WTC11 (cell line): ENCODE results near the gene UNC13D. TPM values are rescaled to one million over a fixed set of nuclear protein-coding genes. Genes with fewer than 3 reads are reported as not detected.
A peak's percentile ranks its signal among the peaks of the same experiment; 100 is the strongest.

Experiments used
- CREB1 ChIP-seq: sonication (generic); formaldehyde crosslinking; IDR thresholded peaks from 2 replicates; pipeline ENCODE4 v1.8.0; 2023; ENCODE audit warnings: mild to moderate bottlenecking, missing genetic modification reagents
- ELF4 ChIP-seq: sonication (generic); formaldehyde crosslinking; IDR thresholded peaks from 2 replicates; pipeline ENCODE4 v1.8.1; 2022; ENCODE audit warnings: low read depth, mild to moderate bottlenecking, moderate library complexity, missing genetic modification reagents
- ERG ChIP-seq: fragments of 250-450 bp; sonication (Bioruptor Pico); IDR thresholded peaks from 2 replicates; pipeline ENCODE4 v1.8.0; 2021; ENCODE audit warnings: mild to moderate bottlenecking
- GABPB1 ChIP-seq: sonication (generic); formaldehyde crosslinking; IDR thresholded peaks from 2 replicates; pipeline ENCODE4 v1.8.1; 2023; ENCODE audit warnings: mild to moderate bottlenecking, missing genetic modification reagents
- GTF2I ChIP-seq: fragments of 250-450 bp; sonication (Bioruptor Pico); conservative IDR thresholded peaks from 2 replicates; pipeline ENCODE4 v1.4.0; 2021; ENCODE audit warnings: mild to moderate bottlenecking
- KAT7 ChIP-seq: sonication (generic); formaldehyde crosslinking; IDR thresholded peaks from 2 replicates; pipeline ENCODE4 v1.8.1; 2023; ENCODE audit warnings: missing genetic modification reagents, mild to moderate bottlenecking, borderline replicate concordance
- NFYB ChIP-seq: sonication (generic); formaldehyde crosslinking; conservative IDR thresholded peaks from 2 replicates; pipeline ENCODE4 v1.8.0; 2022; ENCODE audit warnings: low read depth, missing genetic modification reagents
- NR2C2 ChIP-seq: sonication (generic); formaldehyde crosslinking; IDR thresholded peaks from 2 replicates; pipeline ENCODE4 v1.8.0; 2022; ENCODE audit warnings: mild to moderate bottlenecking, missing genetic modification reagents
- NR3C1 ChIP-seq: sonication (generic); formaldehyde crosslinking; conservative IDR thresholded peaks from 2 replicates; pipeline ENCODE4 v1.8.1; 2023; ENCODE audit warnings: low read depth, mild to moderate bottlenecking, missing genetic modification reagents
- SP1 ChIP-seq: sonication (generic); formaldehyde crosslinking; conservative IDR thresholded peaks from 2 replicates; pipeline ENCODE4 v1.8.1; 2022; ENCODE audit warnings: missing genetic modification reagents
- USF2 ChIP-seq: sonication (generic); formaldehyde crosslinking; IDR thresholded peaks from 2 replicates; pipeline ENCODE4 v1.8.1; 2023; ENCODE audit warnings: mild to moderate bottlenecking, missing genetic modification reagents, moderate library complexity
- ZBTB43 ChIP-seq: sonication (generic); formaldehyde crosslinking; IDR thresholded peaks from 2 replicates; pipeline ENCODE4 v1.8.1; 2023; ENCODE audit warnings: mild to moderate bottlenecking, missing genetic modification reagents
- ZNF263 ChIP-seq: sonication (generic); formaldehyde crosslinking; IDR thresholded peaks from 2 replicates; pipeline ENCODE4 v1.8.1; 2022; ENCODE audit warnings: low read depth, mild to moderate bottlenecking, moderate library complexity, missing genetic modification reagents
- ZNF317 ChIP-seq: sonication (generic); formaldehyde crosslinking; IDR thresholded peaks from 2 replicates; pipeline ENCODE4 v1.8.1; 2023; ENCODE audit warnings: low read depth, mild to moderate bottlenecking, moderate library complexity, missing genetic modification reagents, borderline replicate concordance
- total RNA-seq: library from RNA; stranded (reverse); gene quantifications from 3 replicates; pipeline ENCODE4 v1.2.3, GENCODE V29; 2021
- TF ChIP-seq, protein P1 (sequence below): sonication (generic); formaldehyde crosslinking; conservative IDR thresholded peaks from 2 replicates; pipeline ENCODE4 v1.8.1; 2023; ENCODE audit warnings: mild to moderate bottlenecking, low read depth, missing genetic modification reagents, moderate library complexity
- TF ChIP-seq, protein P2 (sequence below): sonication (generic); formaldehyde crosslinking; IDR thresholded peaks from 2 replicates; pipeline ENCODE4 v1.8.0; 2022; ENCODE audit warnings: mild to moderate bottlenecking, missing genetic modification reagents
- TF ChIP-seq, protein P3 (sequence below): sonication (generic); formaldehyde crosslinking; IDR thresholded peaks from 2 replicates; pipeline ENCODE4 v1.8.0; 2022; ENCODE audit warnings: mild to moderate bottlenecking, missing genetic modification reagents
- TF ChIP-seq, protein P4 (sequence below): sonication (generic); formaldehyde crosslinking; IDR thresholded peaks from 2 replicates; pipeline ENCODE4 v1.8.1; 2023; ENCODE audit warnings: mild to moderate bottlenecking, missing genetic modification reagents, borderline replicate concordance
- TF ChIP-seq, protein P5 (sequence below): sonication (generic); formaldehyde crosslinking; IDR thresholded peaks from 2 replicates; pipeline ENCODE4 v1.8.0; 2023; ENCODE audit warnings: mild to moderate bottlenecking, missing genetic modification reagents
- TF ChIP-seq, protein P6 (sequence below): fragments of 250-450 bp; sonication (Bioruptor Pico); IDR thresholded peaks from 2 replicates; pipeline ENCODE4 v2.1.2; 2022; ENCODE audit warnings: mild to moderate bottlenecking, moderate library complexity

Gene UNC13D
- total RNA-seq, 1 experiment from 2014 or later: 13.1 TPM

DNA sequence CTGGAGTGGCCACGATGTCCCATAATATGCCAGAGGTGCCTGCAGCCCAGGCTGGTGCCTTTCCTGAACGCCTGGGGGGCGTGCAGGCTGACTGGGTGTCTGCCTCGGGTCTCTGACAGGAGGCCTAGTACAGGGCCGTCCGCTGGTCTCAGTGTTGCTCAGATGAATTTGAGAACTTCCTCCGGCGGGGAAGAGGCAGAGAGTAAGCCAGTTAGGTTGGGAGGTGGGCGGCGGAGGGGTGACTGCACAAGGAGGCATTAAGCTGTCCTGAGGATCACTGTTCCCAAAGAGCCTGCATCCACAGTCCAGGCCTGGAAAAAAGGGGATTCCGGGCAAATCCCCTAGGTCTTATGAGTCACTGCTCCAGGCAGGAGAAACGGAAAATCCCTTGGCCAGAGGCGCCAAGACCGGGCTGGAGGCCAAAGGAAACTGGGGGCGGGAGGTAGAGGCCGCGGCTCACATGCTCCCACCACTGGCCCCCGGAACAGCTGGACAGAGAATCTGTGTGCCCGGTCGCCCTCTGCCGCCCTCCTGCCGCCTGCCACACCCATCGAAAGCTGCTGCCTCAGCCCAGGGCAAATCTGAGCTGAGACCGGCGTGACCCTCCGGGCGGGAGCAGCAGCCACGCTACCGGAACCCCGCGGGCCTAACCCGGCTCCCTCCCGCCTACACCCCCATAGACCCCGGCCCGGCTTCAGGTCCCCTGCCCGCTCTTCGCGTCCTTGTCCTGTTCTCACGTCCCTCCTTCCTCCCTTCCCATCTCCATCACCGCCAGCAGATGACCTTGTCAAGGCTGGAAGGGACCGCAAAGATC, 32.9 kb upstream of the UNC13D start (continued):
- TF ChIP-seq, protein P1, sequence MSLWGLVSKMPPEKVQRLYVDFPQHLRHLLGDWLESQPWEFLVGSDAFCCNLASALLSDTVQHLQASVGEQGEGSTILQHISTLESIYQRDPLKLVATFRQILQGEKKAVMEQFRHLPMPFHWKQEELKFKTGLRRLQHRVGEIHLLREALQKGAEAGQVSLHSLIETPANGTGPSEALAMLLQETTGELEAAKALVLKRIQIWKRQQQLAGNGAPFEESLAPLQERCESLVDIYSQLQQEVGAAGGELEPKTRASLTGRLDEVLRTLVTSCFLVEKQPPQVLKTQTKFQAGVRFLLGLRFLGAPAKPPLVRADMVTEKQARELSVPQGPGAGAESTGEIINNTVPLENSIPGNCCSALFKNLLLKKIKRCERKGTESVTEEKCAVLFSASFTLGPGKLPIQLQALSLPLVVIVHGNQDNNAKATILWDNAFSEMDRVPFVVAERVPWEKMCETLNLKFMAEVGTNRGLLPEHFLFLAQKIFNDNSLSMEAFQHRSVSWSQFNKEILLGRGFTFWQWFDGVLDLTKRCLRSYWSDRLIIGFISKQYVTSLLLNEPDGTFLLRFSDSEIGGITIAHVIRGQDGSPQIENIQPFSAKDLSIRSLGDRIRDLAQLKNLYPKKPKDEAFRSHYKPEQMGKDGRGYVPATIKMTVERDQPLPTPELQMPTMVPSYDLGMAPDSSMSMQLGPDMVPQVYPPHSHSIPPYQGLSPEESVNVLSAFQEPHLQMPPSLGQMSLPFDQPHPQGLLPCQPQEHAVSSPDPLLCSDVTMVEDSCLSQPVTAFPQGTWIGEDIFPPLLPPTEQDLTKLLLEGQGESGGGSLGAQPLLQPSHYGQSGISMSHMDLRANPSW (CRISPR knock-in tag): no peak
- TF ChIP-seq USF2 (CRISPR knock-in tag): no peak
- no peak for TF ChIP-seq GTF2I (CRISPR knock-in tag)
- TF ChIP-seq, protein P2, sequence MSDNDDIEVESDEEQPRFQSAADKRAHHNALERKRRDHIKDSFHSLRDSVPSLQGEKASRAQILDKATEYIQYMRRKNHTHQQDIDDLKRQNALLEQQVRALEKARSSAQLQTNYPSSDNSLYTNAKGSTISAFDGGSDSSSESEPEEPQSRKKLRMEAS (CRISPR knock-in tag): no peak
- TF ChIP-seq, protein P3, sequence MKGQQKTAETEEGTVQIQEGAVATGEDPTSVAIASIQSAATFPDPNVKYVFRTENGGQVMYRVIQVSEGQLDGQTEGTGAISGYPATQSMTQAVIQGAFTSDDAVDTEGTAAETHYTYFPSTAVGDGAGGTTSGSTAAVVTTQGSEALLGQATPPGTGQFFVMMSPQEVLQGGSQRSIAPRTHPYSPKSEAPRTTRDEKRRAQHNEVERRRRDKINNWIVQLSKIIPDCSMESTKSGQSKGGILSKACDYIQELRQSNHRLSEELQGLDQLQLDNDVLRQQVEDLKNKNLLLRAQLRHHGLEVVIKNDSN (CRISPR knock-in tag): no peak
- 0 out of 2 replicates have a peak, but pooled peaks have one; percentile 13 for TF ChIP-seq CREB1 (CRISPR knock-in tag)
- TF ChIP-seq NR2C2 (CRISPR knock-in tag): 0 out of 2 replicates have a peak, but pooled peaks have one; percentile 22
- TF ChIP-seq, protein P4, sequence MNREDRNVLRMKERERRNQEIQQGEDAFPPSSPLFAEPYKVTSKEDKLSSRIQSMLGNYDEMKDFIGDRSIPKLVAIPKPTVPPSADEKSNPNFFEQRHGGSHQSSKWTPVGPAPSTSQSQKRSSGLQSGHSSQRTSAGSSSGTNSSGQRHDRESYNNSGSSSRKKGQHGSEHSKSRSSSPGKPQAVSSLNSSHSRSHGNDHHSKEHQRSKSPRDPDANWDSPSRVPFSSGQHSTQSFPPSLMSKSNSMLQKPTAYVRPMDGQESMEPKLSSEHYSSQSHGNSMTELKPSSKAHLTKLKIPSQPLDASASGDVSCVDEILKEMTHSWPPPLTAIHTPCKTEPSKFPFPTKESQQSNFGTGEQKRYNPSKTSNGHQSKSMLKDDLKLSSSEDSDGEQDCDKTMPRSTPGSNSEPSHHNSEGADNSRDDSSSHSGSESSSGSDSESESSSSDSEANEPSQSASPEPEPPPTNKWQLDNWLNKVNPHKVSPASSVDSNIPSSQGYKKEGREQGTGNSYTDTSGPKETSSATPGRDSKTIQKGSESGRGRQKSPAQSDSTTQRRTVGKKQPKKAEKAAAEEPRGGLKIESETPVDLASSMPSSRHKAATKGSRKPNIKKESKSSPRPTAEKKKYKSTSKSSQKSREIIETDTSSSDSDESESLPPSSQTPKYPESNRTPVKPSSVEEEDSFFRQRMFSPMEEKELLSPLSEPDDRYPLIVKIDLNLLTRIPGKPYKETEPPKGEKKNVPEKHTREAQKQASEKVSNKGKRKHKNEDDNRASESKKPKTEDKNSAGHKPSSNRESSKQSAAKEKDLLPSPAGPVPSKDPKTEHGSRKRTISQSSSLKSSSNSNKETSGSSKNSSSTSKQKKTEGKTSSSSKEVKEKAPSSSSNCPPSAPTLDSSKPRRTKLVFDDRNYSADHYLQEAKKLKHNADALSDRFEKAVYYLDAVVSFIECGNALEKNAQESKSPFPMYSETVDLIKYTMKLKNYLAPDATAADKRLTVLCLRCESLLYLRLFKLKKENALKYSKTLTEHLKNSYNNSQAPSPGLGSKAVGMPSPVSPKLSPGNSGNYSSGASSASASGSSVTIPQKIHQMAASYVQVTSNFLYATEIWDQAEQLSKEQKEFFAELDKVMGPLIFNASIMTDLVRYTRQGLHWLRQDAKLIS (CRISPR knock-in tag): no peak
- no peak for TF ChIP-seq SP1 (CRISPR knock-in tag)
- no peak for TF ChIP-seq ZBTB43 (CRISPR knock-in tag)
- TF ChIP-seq NR3C1 (CRISPR knock-in tag): no peak
- TF ChIP-seq ERG: no peak
- TF ChIP-seq, protein P5, sequence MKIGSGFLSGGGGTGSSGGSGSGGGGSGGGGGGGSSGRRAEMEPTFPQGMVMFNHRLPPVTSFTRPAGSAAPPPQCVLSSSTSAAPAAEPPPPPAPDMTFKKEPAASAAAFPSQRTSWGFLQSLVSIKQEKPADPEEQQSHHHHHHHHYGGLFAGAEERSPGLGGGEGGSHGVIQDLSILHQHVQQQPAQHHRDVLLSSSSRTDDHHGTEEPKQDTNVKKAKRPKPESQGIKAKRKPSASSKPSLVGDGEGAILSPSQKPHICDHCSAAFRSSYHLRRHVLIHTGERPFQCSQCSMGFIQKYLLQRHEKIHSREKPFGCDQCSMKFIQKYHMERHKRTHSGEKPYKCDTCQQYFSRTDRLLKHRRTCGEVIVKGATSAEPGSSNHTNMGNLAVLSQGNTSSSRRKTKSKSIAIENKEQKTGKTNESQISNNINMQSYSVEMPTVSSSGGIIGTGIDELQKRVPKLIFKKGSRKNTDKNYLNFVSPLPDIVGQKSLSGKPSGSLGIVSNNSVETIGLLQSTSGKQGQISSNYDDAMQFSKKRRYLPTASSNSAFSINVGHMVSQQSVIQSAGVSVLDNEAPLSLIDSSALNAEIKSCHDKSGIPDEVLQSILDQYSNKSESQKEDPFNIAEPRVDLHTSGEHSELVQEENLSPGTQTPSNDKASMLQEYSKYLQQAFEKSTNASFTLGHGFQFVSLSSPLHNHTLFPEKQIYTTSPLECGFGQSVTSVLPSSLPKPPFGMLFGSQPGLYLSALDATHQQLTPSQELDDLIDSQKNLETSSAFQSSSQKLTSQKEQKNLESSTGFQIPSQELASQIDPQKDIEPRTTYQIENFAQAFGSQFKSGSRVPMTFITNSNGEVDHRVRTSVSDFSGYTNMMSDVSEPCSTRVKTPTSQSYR (CRISPR knock-in tag): peak; percentile 55; the same call in 1 of the 2 replicates
- no peak for TF ChIP-seq ELF4 (CRISPR knock-in tag)
- TF ChIP-seq ZNF317 (CRISPR knock-in tag): no peak
- TF ChIP-seq, protein P6, sequence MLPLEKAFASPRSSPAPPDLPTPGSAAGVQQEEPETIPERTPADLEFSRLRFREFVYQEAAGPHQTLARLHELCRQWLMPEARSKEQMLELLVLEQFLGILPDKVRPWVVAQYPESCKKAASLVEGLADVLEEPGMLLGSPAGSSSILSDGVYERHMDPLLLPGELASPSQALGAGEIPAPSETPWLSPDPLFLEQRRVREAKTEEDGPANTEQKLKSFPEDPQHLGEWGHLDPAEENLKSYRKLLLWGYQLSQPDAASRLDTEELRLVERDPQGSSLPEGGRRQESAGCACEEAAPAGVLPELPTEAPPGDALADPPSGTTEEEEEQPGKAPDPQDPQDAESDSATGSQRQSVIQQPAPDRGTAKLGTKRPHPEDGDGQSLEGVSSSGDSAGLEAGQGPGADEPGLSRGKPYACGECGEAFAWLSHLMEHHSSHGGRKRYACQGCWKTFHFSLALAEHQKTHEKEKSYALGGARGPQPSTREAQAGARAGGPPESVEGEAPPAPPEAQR (CRISPR knock-in tag): no peak
- TF ChIP-seq NFYB (CRISPR knock-in tag): no peak
- TF ChIP-seq GABPB1 (CRISPR knock-in tag): peak; percentile 44; the same call in 1 of the 2 replicates
- TF ChIP-seq KAT7 (CRISPR knock-in tag): no peak
- TF ChIP-seq ZNF263 (CRISPR knock-in tag): no peak
